T-helper 2 cell treated with Interferon-gamma antibody and Interleukin-4, amounts not matched to agents 5 μg/mL and 100 μg/mL, for 36 hours (primary cell): ENCODE data around the gene KRTAP5-6.
A peak's percentile ranks its signal among the peaks of the same experiment; 100 is the strongest.

ENCODE experiments used
- DNase-seq: peaks from one replicate; pipeline ENCODE4 v3.0.0; 2021; ENCODE audit warnings: low spot score
- H3K27ac Mint-ChIP-seq: one replicate; pipeline ENCODE4 v1.8.0; 2021; ENCODE audit warnings: mild to moderate bottlenecking, mixed read lengths
- H3K27me3 Mint-ChIP-seq: one replicate; pipeline ENCODE4 v1.8.0; 2021; ENCODE audit warnings: low read depth, mixed read lengths
- H3K36me3 Mint-ChIP-seq: one replicate; pipeline ENCODE4 v1.8.0; 2021; ENCODE audit warnings: low read depth, mixed read lengths
- H3K4me1 Mint-ChIP-seq: one replicate; pipeline ENCODE4 v1.8.0; 2021; ENCODE audit warnings: low read depth, mixed read lengths
- H3K4me3 Mint-ChIP-seq: one replicate; pipeline ENCODE4 v1.8.0; 2022; ENCODE audit warnings: mild to moderate bottlenecking, moderate library complexity, mixed read lengths
- H3K9me3 Mint-ChIP-seq: one replicate; pipeline ENCODE4 v1.8.0; 2021; ENCODE audit warnings: mixed read lengths

The KRTAP5-6 gene

GRCh38 chr11:1735271-1735670, 38.3 kb downstream of the KRTAP5-6 start:
- peaks cover 7% of the 10 kb centered on the region for H3K27me3 Mint-ChIP-seq
- peaks cover 27% of the 10 kb centered on the region for H3K9me3 Mint-ChIP-seq
- H3K4me3 Mint-ChIP-seq = no peak overlapping the region

GRCh38 chr11:1736447-1736992, 39.5 kb downstream of the KRTAP5-6 start:
- Mint-ChIP-seq H3K4me3 (no peak overlapping the region), H3K27me3 (peaks cover 3% of the 10 kb centered on the region), H3K9me3 (peaks cover 22% of the 10 kb centered on the region), H3K36me3 (no peaks in the 10 kb centered on the region), H3K4me1 (peaks cover 3% of the 10 kb centered on the region), H3K27ac (peak overlapping the region; percentile 49)
- DNase-seq = no peak

More at GRCh38 chr11:1735271-1735670, 38.3 kb downstream of the KRTAP5-6 start:
- peaks cover 3% of the 10 kb centered on the region for H3K4me1 Mint-ChIP-seq
- H3K36me3 Mint-ChIP-seq = no peaks in the 10 kb centered on the region
- no peak for DNase-seq
- H3K27ac Mint-ChIP-seq = no peak overlapping the region

- no peak for DNase-seq
- Mint-ChIP-seq H3K9me3 (peaks cover 18% of the 10 kb centered on the region), H3K36me3 (no peaks in the 10 kb centered on the region), H3K4me3 (no peak overlapping the region), H3K27me3 (peaks cover 3% of the 10 kb centered on the region), H3K27ac (no peak overlapping the region), H3K4me1 (peaks cover 3% of the 10 kb centered on the region)
These were observed 40.2 kb downstream of the KRTAP5-6 start for GRCh38 chr11:1737080-1737757.

- Mint-ChIP-seq H3K4me3 (no peak overlapping the region), H3K9me3 (peaks cover 18% of the 10 kb centered on the region), H3K27me3 (peaks cover 3% of the 10 kb centered on the region), H3K36me3 (no peaks in the 10 kb centered on the region), H3K27ac (no peak overlapping the region), H3K4me1 (peaks cover 3% of the 10 kb centered on the region)
- DNase-seq = no peak
These were observed 41.4 kb downstream of the KRTAP5-6 start for GRCh38 chr11:1738380-1738779.

GRCh38 chr11:1739576-1739975, 42.6 kb downstream of the KRTAP5-6 start:
- Mint-ChIP-seq H3K4me3 (no peak overlapping the region), H3K36me3 (no peaks in the 10 kb centered on the region), H3K27ac (no peak overlapping the region), H3K27me3 (peaks cover 1% of the 10 kb centered on the region), H3K9me3 (peaks cover 18% of the 10 kb centered on the region), H3K4me1 (no peaks in the 10 kb centered on the region)
- DNase-seq = no peak

- DNase-seq = no peak
- Mint-ChIP-seq H3K36me3 (no peaks in the 10 kb centered on the region), H3K9me3 (peaks cover 24% of the 10 kb centered on the region), H3K27ac (no peak overlapping the region), H3K4me1 (no peaks in the 10 kb centered on the region), H3K27me3 (peaks cover 1% of the 10 kb centered on the region), H3K4me3 (no peak overlapping the region)
These were observed 44.0 kb downstream of the KRTAP5-6 start for GRCh38 chr11:1740786-1741530.

- Mint-ChIP-seq H3K36me3 (no peaks in the 10 kb centered on the region), H3K4me1 (no peaks in the 10 kb centered on the region), H3K4me3 (no peak overlapping the region)
These were observed 44.7 kb downstream of the KRTAP5-6 start for GRCh38 chr11:1741741-1742140.

GRCh38 chr11:1742371-1742770, 45.4 kb downstream of the KRTAP5-6 start:
- Mint-ChIP-seq H3K4me3 (no peak overlapping the region), H3K4me1 (no peaks in the 10 kb centered on the region), H3K9me3 (peaks cover 18% of the 10 kb centered on the region), H3K27me3 (peaks cover 1% of the 10 kb centered on the region), H3K27ac (no peak overlapping the region), H3K36me3 (no peaks in the 10 kb centered on the region)
- DNase-seq = no peak

More at GRCh38 chr11:1741741-1742140, 44.7 kb downstream of the KRTAP5-6 start:
- DNase-seq = no peak
- H3K27me3 Mint-ChIP-seq = peaks cover 1% of the 10 kb centered on the region
- H3K9me3 Mint-ChIP-seq = peaks cover 20% of the 10 kb centered on the region
- H3K27ac Mint-ChIP-seq = no peak overlapping the region

- Mint-ChIP-seq H3K27me3 (peaks cover 1% of the 10 kb centered on the region), H3K9me3 (peaks cover 13% of the 10 kb centered on the region), H3K4me3 (no peak overlapping the region), H3K36me3 (no peaks in the 10 kb centered on the region), H3K4me1 (no peaks in the 10 kb centered on the region), H3K27ac (no peak overlapping the region)
- DNase-seq = no peak
These were observed 46.0 kb downstream of the KRTAP5-6 start for GRCh38 chr11:1742869-1743584.

- peaks cover 11% of the 10 kb centered on the region for H3K9me3 Mint-ChIP-seq
- H3K4me3 Mint-ChIP-seq = no peak overlapping the region
- no peak overlapping the region for H3K27ac Mint-ChIP-seq
- H3K27me3 Mint-ChIP-seq = peaks cover 5% of the 10 kb centered on the region
- DNase-seq = no peak
- H3K4me1 Mint-ChIP-seq = no peaks in the 10 kb centered on the region
- no peaks in the 10 kb centered on the region for H3K36me3 Mint-ChIP-seq
These were observed 46.7 kb downstream of the KRTAP5-6 start for GRCh38 chr11:1743585-1744136.

GRCh38 chr11:1744137-1744886, 47.3 kb downstream of the KRTAP5-6 start:
- peaks cover 11% of the 10 kb centered on the region for H3K9me3 Mint-ChIP-seq
- no peak overlapping the region for H3K4me3 Mint-ChIP-seq
- H3K27me3 Mint-ChIP-seq = peaks cover 4% of the 10 kb centered on the region
- no peaks in the 10 kb centered on the region for H3K4me1 Mint-ChIP-seq
- DNase-seq = no peak
- H3K36me3 Mint-ChIP-seq = no peaks in the 10 kb centered on the region
- no peak overlapping the region for H3K27ac Mint-ChIP-seq

- no peak overlapping the region for H3K4me3 Mint-ChIP-seq
These were observed 48.1 kb downstream of the KRTAP5-6 start for GRCh38 chr11:1744891-1745700.

More at GRCh38 chr11:1744891-1745700, 48.1 kb downstream of the KRTAP5-6 start:
- H3K27ac Mint-ChIP-seq = no peak overlapping the region
- no peaks in the 10 kb centered on the region for H3K36me3 Mint-ChIP-seq
- peaks cover 12% of the 10 kb centered on the region for H3K27me3 Mint-ChIP-seq
- peaks cover 2% of the 10 kb centered on the region for H3K4me1 Mint-ChIP-seq
- DNase-seq = no peak
- H3K9me3 Mint-ChIP-seq = peaks cover 11% of the 10 kb centered on the region
